Astrocyte (in vitro differentiated cells and primary cell): ENCODE results near the gene TEAD1. TPM values are rescaled to one million over a fixed set of nuclear protein-coding genes. Genes with fewer than 3 reads are reported as not detected.

Source experiments
- DNase-seq: peaks from one replicate; pipeline ENCODE4 v3.0.0-alpha.2; 2010; ENCODE audit warnings: low read depth
- FAIRE-seq: peaks from 2 replicates; lab custom pipeline; 2011; peaks lifted over from hg19 to GRCh38; lab: Jason Lieb, UNC
- H2AFZ ChIP-seq: 2 replicates; pipeline ENCODE4 v1.6.0; 2012; ENCODE audit warnings: low read depth, low read length, inconsistent platforms
- H3K27ac ChIP-seq: 2 replicates; pipeline ENCODE4 v1.5.1; 2011; ENCODE audit warnings: low read depth, low read length, inconsistent platforms
- H3K27me3 ChIP-seq: 2 replicates; pipeline ENCODE4 v1.6.0; 2011; ENCODE audit warnings: low read length, inconsistent platforms; ENCODE audit not compliant: insufficient read depth
- H3K36me3 ChIP-seq: 2 replicates; pipeline ENCODE4 v1.5.1; 2011; ENCODE audit warnings: low read length, inconsistent platforms; ENCODE audit not compliant: insufficient read depth
- H3K4me1 ChIP-seq: 2 replicates; pipeline ENCODE4 v1.5.1; 2011; ENCODE audit warnings: low read length, inconsistent platforms; ENCODE audit not compliant: insufficient read depth
- H3K4me2 ChIP-seq: 2 replicates; pipeline ENCODE4 v1.6.0; 2012; ENCODE audit warnings: low read length, inconsistent platforms
- H3K4me3 ChIP-seq: 2 replicates; pipeline ENCODE4 v1.5.1; 2011; ENCODE audit warnings: low read depth, mild to moderate bottlenecking, low read length, inconsistent platforms; ENCODE audit not compliant: insufficient read depth
- H3K79me2 ChIP-seq: 2 replicates; pipeline ENCODE4 v1.6.0; 2012; ENCODE audit warnings: mild to moderate bottlenecking, low read length, inconsistent platforms; ENCODE audit not compliant: insufficient read depth
- H3K9ac ChIP-seq: 2 replicates; pipeline ENCODE4 v1.6.0; 2012; ENCODE audit warnings: mild to moderate bottlenecking, low read length, inconsistent platforms
- H3K9me3 ChIP-seq: 2 replicates; pipeline ENCODE4 v1.5.1; 2012; ENCODE audit warnings: low read depth, mild to moderate bottlenecking, low read length, inconsistent platforms; ENCODE audit not compliant: insufficient read depth
- H4K20me1 ChIP-seq: 2 replicates; pipeline ENCODE4 v1.6.0; 2012; ENCODE audit warnings: low read length, inconsistent platforms; ENCODE audit not compliant: insufficient read depth
- H3K27ac Mint-ChIP-seq: one replicate; pipeline ENCODE4 v1.8.0; 2021; ENCODE audit warnings: mild to moderate bottlenecking, mixed read lengths; ENCODE audit not compliant: unreplicated experiment
- H3K27me3 Mint-ChIP-seq: one replicate; pipeline ENCODE4 v1.8.0; 2021; ENCODE audit warnings: low read depth, mixed read lengths; ENCODE audit not compliant: unreplicated experiment
- H3K36me3 Mint-ChIP-seq: one replicate; pipeline ENCODE4 v1.8.0; 2021; ENCODE audit warnings: low read depth, mixed read lengths; ENCODE audit not compliant: unreplicated experiment
- H3K4me1 Mint-ChIP-seq: one replicate; pipeline ENCODE4 v1.8.0; 2021; ENCODE audit warnings: low read depth, mixed read lengths; ENCODE audit not compliant: unreplicated experiment
- H3K4me3 Mint-ChIP-seq: one replicate; pipeline ENCODE4 v1.8.0; 2021; ENCODE audit warnings: mild to moderate bottlenecking, moderate library complexity, mixed read lengths; ENCODE audit not compliant: unreplicated experiment
- H3K9me3 Mint-ChIP-seq: one replicate; pipeline ENCODE4 v1.8.0; 2021; ENCODE audit warnings: mild to moderate bottlenecking, mixed read lengths; ENCODE audit not compliant: unreplicated experiment
- EZH2 ChIP-seq: IDR thresholded peaks from 2 replicates; pipeline ENCODE4 v1.6.1; 2012; ENCODE audit warnings: mild to moderate bottlenecking, low read length, inconsistent platforms; ENCODE audit not compliant: insufficient read depth
- total RNA-seq: library from RNA; stranded (reverse); gene quantifications from 2 replicates; pipeline ENCODE4 v1.2.1, GENCODE V29; 2021
- TF ChIP-seq, protein P1 (sequence below): IDR thresholded peaks from 2 replicates; pipeline ENCODE4 v1.5.1; 2011; ENCODE audit warnings: low read depth, mild to moderate bottlenecking, inconsistent platforms, low read length, moderate library complexity; ENCODE audit not compliant: insufficient read depth

TEAD1 gene
- total RNA-seq, 1 donor from 2014 or later, result 149 TPM

DNA sequence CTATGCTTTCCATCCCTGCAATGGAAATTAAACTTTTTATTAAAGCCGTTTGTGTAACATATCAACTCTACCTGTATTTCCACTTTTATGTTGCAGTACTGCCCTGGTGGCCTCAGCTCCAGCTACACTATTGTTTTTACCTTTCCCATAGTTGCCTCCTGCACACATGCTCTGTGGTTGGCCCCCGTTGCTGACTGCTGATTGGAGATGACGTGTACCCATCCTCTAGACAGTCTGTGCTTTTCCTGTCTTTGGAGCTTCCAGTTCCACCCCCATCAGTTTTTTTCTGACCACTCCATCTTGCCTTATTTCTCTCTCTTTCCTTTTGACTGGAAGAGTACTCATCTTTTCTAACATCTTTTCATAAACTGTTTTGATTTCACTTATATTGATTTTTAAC is 123.8 kb downstream of the TEAD1 start:
- Histone ChIP-seq H3K36me3 (peaks cover 10% of the 10 kb centered on the region), H3K27ac (no peak overlapping the region), H3K27me3 (no peaks in the 10 kb centered on the region), H3K4me1 (peaks cover 67% of the 10 kb centered on the region), H3K4me2 (peak overlapping the region; percentile 70), H3K9ac (no peak overlapping the region), H3K4me3 (no peak overlapping the region), H2AFZ (no peak overlapping the region), H3K9me3 (no peaks in the 10 kb centered on the region), H4K20me1 (peaks cover 27% of the 10 kb centered on the region), H3K79me2 (peaks cover 70% of the 10 kb centered on the region)
- DNase-seq (no peak), FAIRE-seq (no peak)
- no peaks in the 10 kb centered on the region for H3K27me3 Mint-ChIP-seq
- H3K4me3 Mint-ChIP-seq, result no peak overlapping the region
- peaks cover 67% of the 10 kb centered on the region for H3K4me1 Mint-ChIP-seq
- no peak overlapping the region for H3K27ac Mint-ChIP-seq
- H3K9me3 Mint-ChIP-seq, result no peaks in the 10 kb centered on the region
- H3K36me3 Mint-ChIP-seq, result peaks cover 3% of the 10 kb centered on the region
- TF ChIP-seq EZH2, result no peak
- TF ChIP-seq, protein P1, sequence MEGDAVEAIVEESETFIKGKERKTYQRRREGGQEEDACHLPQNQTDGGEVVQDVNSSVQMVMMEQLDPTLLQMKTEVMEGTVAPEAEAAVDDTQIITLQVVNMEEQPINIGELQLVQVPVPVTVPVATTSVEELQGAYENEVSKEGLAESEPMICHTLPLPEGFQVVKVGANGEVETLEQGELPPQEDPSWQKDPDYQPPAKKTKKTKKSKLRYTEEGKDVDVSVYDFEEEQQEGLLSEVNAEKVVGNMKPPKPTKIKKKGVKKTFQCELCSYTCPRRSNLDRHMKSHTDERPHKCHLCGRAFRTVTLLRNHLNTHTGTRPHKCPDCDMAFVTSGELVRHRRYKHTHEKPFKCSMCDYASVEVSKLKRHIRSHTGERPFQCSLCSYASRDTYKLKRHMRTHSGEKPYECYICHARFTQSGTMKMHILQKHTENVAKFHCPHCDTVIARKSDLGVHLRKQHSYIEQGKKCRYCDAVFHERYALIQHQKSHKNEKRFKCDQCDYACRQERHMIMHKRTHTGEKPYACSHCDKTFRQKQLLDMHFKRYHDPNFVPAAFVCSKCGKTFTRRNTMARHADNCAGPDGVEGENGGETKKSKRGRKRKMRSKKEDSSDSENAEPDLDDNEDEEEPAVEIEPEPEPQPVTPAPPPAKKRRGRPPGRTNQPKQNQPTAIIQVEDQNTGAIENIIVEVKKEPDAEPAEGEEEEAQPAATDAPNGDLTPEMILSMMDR, result no peak

DNA sequence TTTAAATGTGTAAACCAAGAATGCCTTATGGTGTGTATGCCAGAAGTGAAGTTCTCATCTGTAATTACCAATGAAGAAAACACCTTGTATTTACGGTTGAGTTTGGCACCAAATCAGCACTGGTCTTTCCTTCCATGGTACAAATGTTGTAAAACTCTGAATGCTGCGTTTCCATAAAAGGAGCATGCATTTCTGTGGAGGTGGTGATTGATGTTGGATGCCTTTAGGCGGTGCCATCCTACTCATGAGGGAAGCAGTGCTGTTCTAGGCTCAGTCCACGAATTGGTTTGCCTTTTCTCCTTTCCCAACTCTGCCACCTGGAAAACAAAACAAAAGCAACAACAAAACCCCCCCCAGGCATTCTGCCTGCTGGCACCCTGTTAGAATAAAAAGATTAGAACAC is 124.4 kb downstream of the TEAD1 start:
- FAIRE-seq, result no peak
- Histone ChIP-seq H4K20me1 (peaks cover 33% of the 10 kb centered on the region), H3K27me3 (no peaks in the 10 kb centered on the region), H3K4me2 (peak overlapping the region; percentile 70), H3K4me1 (peaks cover 68% of the 10 kb centered on the region), H3K9me3 (no peaks in the 10 kb centered on the region), H3K27ac (peak overlapping the region; percentile 72), H3K79me2 (peaks cover 71% of the 10 kb centered on the region), H3K4me3 (no peak overlapping the region), H3K36me3 (peaks cover 10% of the 10 kb centered on the region), H2AFZ (no peak overlapping the region), H3K9ac (no peak overlapping the region)
- peaks cover 71% of the 10 kb centered on the region for H3K4me1 Mint-ChIP-seq
- peak overlapping the region; percentile 27 for H3K27ac Mint-ChIP-seq
- peak overlapping the region; percentile 10 for H3K4me3 Mint-ChIP-seq
- TF ChIP-seq EZH2, result no peak
- no peaks in the 10 kb centered on the region for H3K27me3 Mint-ChIP-seq
- H3K9me3 Mint-ChIP-seq, result no peaks in the 10 kb centered on the region
- H3K36me3 Mint-ChIP-seq, result peaks cover 3% of the 10 kb centered on the region
- no peak for DNase-seq

DNA sequence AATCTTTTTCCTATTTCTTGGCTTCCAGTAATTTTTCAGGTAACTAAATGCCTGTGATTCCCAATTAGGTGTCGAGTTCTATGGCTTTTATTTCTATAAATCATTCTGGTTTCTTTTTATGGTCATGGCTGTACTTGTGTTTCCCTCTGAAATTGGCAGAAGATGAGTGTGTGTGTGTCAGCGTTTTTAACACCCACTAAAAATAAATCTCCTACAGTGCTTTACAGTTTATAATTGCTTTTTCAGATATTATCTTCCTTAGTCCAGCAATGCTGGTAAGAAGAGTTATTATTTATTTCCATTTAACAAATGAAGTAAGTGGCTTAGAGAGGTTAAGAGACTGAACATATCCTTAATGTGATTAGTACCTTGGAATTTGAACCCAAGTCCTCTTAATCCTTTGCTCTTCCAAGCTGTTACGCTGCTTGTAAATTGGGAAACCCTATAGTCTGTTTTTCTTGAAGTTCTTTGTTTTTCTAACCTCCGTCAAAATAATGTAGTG is 125.2 kb downstream of the TEAD1 start:
- Histone ChIP-seq H3K9ac (peak overlapping the region; percentile 55), H3K27me3 (no peaks in the 10 kb centered on the region), H3K79me2 (peaks cover 71% of the 10 kb centered on the region), H3K9me3 (no peaks in the 10 kb centered on the region), H3K36me3 (peaks cover 10% of the 10 kb centered on the region), H3K4me1 (peaks cover 64% of the 10 kb centered on the region), H3K4me3 (peak overlapping the region; percentile 4), H4K20me1 (peaks cover 39% of the 10 kb centered on the region), H3K4me2 (peak overlapping the region; percentile 70), H2AFZ (no peak overlapping the region), H3K27ac (peak overlapping the region; percentile 72)
- H3K27ac Mint-ChIP-seq, result peak overlapping the region; percentile 92
- H3K4me3 Mint-ChIP-seq, result no peak overlapping the region
- no peak for DNase-seq
- no peak for TF ChIP-seq EZH2
- TF ChIP-seq, protein P1, result no peak
- H3K27me3 Mint-ChIP-seq, result no peaks in the 10 kb centered on the region
- H3K9me3 Mint-ChIP-seq, result no peaks in the 10 kb centered on the region
- H3K36me3 Mint-ChIP-seq, result peaks cover 3% of the 10 kb centered on the region
- peaks cover 69% of the 10 kb centered on the region for H3K4me1 Mint-ChIP-seq
- FAIRE-seq, result no peak
